Measurements from ENCODE around the gene ZNF224. TPM values are rescaled to one million over a fixed set of nuclear protein-coding genes. Genes with fewer than 3 reads are reported as not detected.

ZNF224 gene
- total and polyA plus RNA-seq, 2 of the 4 experiments (the other 2 are of a cell fraction), result 10.3 to 26.3 TPM

Small RNA genes within 50 kb of the gene (microRNA-seq; reads per million reads assigned to microRNA genes)
- not detected for gene RNU6-902P (ENCODE audit: insufficient read depth, insufficient read length)

Small RNA genes within 50 kb of the gene (small RNA-seq; reads per million reads assigned to genes)
- 0 reads per million in 5 experiments for gene RNU6-902P

Other genes starting within 250 kb of the ZNF224 start
- 1.1 and 2.2 TPM in 2 replicates for gene ZNF404, start 210.4 kb upstream of the ZNF224 start, total RNA-seq (2012; rRNA removed)
- gene ZNF404, start 210.4 kb upstream of the ZNF224 start, polyA plus RNA-seq (2012; rRNA removed), result 2.9 and 3.2 TPM in 2 replicates
- 15.0 and 18.1 TPM in 2 replicates for gene ZNF45, start 159.1 kb upstream of the ZNF224 start, total RNA-seq (2012; rRNA removed)
- 7.6 and 7.8 TPM in 2 replicates for gene ZNF45, start 159.1 kb upstream of the ZNF224 start, polyA plus RNA-seq (2012; rRNA removed)
- 10.3 and 10.6 TPM in 2 replicates for gene ZNF221, start 143.1 kb upstream of the ZNF224 start, total RNA-seq (2012; rRNA removed)
- gene ZNF221, start 143.1 kb upstream of the ZNF224 start, polyA plus RNA-seq (2012; rRNA removed), result 0.93 and 1.0 TPM in 2 replicates
- 9.0 and 10.8 TPM in 2 replicates for gene ZNF155, start 110.2 kb upstream of the ZNF224 start, total RNA-seq (2012; rRNA removed)
- gene ZNF155, start 110.2 kb upstream of the ZNF224 start, polyA plus RNA-seq (2012; rRNA removed), result 2.5 and 3.5 TPM in 2 replicates
- gene ZNF230, start 91.4 kb upstream of the ZNF224 start, total RNA-seq (2012; rRNA removed), result 3.4 and 5.0 TPM in 2 replicates
- gene ZNF230, start 91.4 kb upstream of the ZNF224 start, polyA plus RNA-seq (2012; rRNA removed), result 1.4 and 1.5 TPM in 2 replicates
- 7.0 and 8.6 TPM in 2 replicates for gene ZNF222, start 69.0 kb upstream of the ZNF224 start, total RNA-seq (2012; rRNA removed)
- 2.8 and 3.2 TPM in 2 replicates for gene ZNF222, start 69.0 kb upstream of the ZNF224 start, polyA plus RNA-seq (2012; rRNA removed)
- gene ZNF223, start 42.3 kb upstream of the ZNF224 start, total RNA-seq (2012; rRNA removed), result 6.1 and 16.5 TPM in 2 replicates
- 2.1 and 2.3 TPM in 2 replicates for gene ZNF223, start 42.3 kb upstream of the ZNF224 start, polyA plus RNA-seq (2012; rRNA removed)
- gene ZNF284, start 22.2 kb upstream of the ZNF224 start, total RNA-seq (2012; rRNA removed), result 4.1 and 5.0 TPM in 2 replicates
- 0.96 and 1.2 TPM in 2 replicates for gene ZNF284, start 22.2 kb upstream of the ZNF224 start, polyA plus RNA-seq (2012; rRNA removed)
- gene ZNF225, start 19.0 kb downstream of the ZNF224 start, total RNA-seq (2012; rRNA removed), result 5.7 and 6.1 TPM in 2 replicates
- 1.1 and 1.5 TPM in 2 replicates for gene ZNF225, start 19.0 kb downstream of the ZNF224 start, polyA plus RNA-seq (2012; rRNA removed)
- gene ZNF234, start 47.2 kb downstream of the ZNF224 start, total RNA-seq (2012; rRNA removed), result 11.9 and 15.8 TPM in 2 replicates
- gene ZNF234, start 47.2 kb downstream of the ZNF224 start, polyA plus RNA-seq (2012; rRNA removed), result 2.6 and 4.0 TPM in 2 replicates
- 14.0 and 16.7 TPM in 2 replicates for gene ZNF226, start 70.7 kb downstream of the ZNF224 start, total RNA-seq (2012; rRNA removed)
- gene ZNF226, start 70.7 kb downstream of the ZNF224 start, polyA plus RNA-seq (2012; rRNA removed), result 12.6 and 15.7 TPM in 2 replicates
- 17.8 and 19.2 TPM in 2 replicates for gene ZNF227, start 118.2 kb downstream of the ZNF224 start, total RNA-seq (2012; rRNA removed)
- gene ZNF227, start 118.2 kb downstream of the ZNF224 start, polyA plus RNA-seq (2012; rRNA removed), result 3.4 and 4.9 TPM in 2 replicates
- gene ZNF233, start 165.5 kb downstream of the ZNF224 start, total RNA-seq (2012; rRNA removed), result 0.56 and 0.72 TPM in 2 replicates
- gene ZNF233, start 165.5 kb downstream of the ZNF224 start, polyA plus RNA-seq (2012; rRNA removed), result 0.26 and 0.39 TPM in 2 replicates
- 3.0 and 3.1 TPM in 2 replicates for gene ZNF235, start 210.7 kb downstream of the ZNF224 start, total RNA-seq (2012; rRNA removed)
- 0.77 and 0.80 TPM in 2 replicates for gene ZNF235, start 210.7 kb downstream of the ZNF224 start, polyA plus RNA-seq (2012; rRNA removed)

Measured in IMR-90 (cell line).